NCI-H128 (cell line): ENCODE measurements around the gene MED29.

ENCODE experiments used
- DNase-seq: peaks from one replicate; lab custom pipeline; 2025; ENCODE audit not compliant: unreplicated experiment; lab: John Stamatoyannopoulos, UW

The MED29 gene

DNA sequence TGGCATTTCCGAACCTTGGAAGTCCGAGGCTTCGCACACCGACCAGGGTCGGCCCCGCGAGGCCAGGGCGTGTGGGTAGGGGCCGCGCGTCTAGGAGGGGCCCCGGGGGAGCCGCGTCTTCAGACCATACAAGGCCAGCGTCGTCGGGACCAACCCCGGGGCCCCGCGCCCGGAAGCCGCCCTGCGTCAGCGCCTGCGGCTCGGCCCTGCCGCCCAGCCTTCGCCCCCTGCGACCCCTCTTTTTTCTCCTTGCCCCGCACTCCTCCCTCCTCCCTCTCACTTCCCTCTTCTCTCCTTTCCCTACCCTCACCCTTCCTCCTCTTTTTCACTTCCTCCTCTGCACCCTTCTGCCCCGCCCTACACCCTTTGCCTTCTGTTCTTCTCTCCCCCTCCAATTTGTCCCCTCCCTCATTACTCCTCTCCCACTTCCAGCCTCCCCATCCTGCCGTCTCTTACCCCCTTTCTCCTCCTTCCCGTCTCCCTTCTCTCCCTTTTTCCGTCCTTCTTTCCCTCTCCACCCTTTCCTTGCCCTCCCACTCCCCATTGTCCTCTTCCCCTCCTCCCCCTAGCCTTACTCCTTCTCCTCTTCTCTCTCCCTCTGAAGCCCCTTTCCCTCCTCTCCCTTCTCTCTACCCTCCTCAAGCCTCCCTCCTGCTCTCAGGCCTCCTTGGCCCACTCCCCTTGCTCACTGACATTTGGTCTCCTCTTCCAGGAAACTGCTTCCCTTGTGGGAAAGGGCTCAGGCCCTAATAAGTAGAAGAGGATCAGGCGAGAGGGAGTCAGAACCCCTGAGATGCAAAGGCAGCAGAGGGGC lies 19.0 kb downstream of the MED29 start:
- DNase-seq: peak; percentile 5

- DNase-seq: no peak
These were observed 19.6 kb downstream of the MED29 start for GRCh38 chr19:39410831-39411080.

DNA sequence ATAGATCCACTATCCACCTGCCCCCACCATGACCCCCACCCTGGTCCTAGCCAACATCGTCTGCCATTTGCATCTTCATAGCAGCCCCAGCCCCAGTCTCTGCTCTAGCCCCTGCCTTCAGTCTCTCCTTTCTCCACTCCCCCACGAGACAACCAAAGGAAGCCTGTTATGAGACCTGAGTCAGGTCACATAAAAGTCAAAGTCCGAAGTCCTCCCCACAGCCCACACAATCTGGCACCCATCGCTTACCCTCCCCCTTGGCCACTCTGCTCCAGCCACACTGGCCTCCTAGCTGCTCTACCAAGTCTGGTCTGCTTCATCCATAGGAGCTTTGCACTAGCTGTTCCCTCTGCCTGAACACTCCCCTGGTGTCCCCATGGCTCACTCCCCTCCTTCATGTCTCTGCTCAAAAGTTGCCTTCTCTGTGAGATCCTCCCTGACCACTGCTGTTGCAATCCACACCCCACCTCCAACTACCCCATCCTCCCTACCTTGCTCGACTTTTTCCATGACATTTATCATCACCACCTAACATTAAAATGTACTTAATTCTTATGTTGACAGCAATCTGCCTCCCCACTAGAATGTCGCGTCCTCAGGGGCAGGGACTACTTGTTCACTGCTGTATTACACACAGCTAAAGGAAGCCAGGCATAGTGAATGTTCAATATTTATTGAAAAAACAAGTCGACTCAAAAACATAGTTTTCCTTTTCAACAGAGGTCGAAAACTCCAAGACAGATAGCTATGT lies 20.1 kb downstream of the MED29 start:
- no peak for DNase-seq

DNA sequence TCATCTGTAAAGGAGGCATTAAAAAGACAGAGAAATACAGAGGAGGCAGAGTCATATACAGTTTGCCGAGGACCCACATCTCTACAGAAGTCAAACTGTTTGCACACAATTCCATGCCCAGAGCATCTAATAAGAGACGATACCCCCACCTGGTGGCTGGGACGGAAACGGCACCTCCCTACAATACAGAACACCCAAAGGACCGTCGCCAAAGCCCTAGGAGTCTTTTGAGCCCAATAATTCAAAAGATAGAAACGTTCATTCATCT lies 20.6 kb downstream of the MED29 start:
- DNase-seq: peak; percentile 85

- peak; percentile 98 for DNase-seq
These were observed 21.1 kb downstream of the MED29 start, which contains the start of gene PLEKHG2 for GRCh38 chr19:39412100-39412866. Gene PLEKHG2 (plus strand): TSS chr19:39412669. CDS start chr19:39414087, 1,418 bp downstream.

GRCh38 chr19:39412867-39413271 lies 21.7 kb downstream of the MED29 start:
- DNase-seq: no peak

DNA sequence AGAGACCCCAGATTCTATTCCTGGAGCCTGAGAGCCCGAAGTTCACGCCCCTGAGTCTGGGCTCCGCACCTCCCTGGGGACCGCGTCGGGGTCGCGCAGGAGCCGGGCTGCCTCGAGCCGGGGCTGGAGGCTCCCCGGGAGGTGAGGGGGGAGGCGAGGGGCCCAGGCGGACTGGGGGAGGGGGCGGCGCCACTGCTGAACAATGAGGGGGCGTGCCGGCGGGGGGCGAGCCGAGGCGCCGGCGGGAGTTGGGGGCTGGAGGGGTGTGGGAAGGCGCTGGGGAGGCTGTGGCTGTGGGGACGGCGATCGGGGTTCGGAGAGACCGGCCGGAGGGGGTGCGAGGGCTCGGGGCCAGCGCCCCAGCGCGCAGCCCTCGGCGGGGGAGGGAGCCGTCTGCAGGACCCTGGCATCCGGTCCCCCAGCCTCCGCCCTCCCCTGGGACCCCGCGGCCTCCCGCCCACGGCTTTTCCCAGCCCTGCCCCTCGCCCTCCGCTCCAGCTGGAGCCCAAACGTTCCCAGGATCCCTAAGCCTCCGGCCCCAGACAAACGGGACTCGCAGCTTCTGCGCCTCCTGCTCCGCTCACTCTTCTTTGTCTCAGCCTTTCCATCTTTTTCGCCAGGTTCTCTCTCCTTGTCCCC lies 22.2 kb downstream of the MED29 start:
- peak; percentile 40 for DNase-seq

DNA sequence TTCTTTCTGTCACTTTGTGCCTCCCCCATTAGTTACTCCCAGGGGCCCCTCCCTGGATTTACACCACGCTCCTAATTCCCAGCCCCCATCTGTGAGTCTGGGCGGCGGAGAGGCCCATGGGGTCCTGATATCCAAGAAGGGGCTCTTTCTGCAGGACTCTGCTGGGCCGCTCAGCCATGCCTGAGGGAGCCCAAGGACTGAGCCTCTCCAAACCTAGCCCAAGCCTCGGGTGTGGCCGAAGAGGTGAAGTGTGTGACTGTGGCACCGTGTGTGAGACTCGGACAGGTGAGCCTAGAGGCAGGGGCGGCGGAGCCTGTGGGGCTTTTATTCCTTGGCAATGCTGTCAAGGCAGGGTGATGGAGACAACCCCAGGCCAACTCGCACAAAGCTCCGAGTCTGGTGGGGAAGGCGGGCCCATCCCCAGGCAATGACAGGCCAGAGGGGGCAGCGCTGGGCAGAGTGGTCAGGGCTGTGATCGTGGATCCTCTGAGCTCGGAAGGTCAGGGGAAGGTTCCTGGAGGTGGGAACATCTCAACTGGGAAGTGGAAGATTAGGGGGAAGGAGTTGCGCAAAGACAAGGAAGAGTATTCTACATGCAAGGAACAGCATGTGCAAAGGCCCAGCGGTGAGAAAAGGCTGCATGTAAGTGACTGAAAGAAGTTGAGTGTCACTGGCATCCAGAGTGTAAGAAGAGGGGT lies 22.9 kb downstream of the MED29 start:
- no peak for DNase-seq

- no peak for DNase-seq
These were observed 24.2 kb downstream of the MED29 start for GRCh38 chr19:39415111-39416046.

DNA sequence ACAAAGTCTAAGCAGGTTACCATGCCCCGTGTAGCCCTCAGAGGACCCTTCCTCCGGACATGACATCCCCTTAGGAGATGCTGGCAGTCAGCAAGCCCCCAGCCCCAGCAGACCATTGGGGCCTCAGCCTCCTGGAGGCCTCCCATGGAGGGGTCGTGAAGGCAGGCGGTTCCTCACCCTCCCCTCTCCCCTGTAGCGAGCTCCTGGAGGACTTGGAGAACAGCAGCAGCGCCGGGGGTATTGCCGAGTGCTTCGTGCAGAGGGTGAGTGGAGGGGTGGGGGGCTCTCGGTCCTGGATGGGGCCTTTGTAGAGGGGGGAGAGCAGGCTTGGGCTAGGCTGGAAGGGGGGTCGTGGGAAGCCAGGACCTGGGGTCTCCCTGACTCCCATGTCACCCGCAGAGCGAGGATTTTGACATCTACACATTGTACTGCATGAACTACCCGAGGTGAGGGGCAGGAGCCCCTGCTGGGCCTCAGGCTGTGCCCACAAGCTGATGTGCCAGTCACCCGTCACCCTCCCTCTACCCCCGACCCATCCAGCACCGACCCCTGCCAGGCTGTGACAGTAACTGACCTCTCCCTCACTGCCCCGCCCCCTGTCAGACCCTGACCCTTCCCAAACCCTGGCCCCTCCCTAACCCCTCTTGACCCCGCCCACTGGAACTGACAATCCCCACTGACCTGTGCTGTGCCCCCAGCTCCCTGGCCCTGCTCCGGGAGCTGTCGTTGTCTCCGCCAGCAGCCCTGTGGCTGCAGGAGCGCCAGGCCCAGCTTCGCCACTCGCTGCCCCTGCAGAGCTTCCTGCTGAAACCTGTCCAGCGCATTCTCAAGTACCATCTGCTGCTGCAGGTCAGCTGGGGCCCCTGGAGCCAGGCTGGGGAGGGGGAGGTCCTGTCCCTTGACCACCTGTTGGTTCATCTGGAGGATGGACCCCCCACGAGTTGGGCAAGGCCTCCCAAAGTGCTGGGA lies 25.3 kb downstream of the MED29 start:
- no peak for DNase-seq

- no peak for DNase-seq
These were observed 26.4 kb downstream of the MED29 start for GRCh38 chr19:39417463-39418181.

DNA sequence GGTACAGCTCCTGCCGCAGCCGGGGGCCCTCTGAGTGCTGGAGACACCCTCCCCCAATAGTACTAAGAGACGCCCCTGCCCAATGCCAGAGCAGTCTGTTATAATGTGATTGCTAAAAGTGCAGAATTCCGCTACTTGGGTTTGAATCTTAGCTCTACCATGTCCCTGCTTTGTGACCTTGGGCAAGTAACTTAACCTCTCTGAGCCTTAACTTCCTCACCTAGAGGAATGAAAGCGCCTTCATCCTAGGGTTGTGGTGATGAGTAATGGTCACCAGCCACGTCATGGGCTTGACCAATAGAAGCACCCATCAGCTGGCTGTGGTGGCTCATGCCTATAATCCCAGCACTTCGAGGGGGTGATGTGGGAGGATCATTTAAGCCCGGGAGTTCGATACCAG lies 27.8 kb downstream of the MED29 start:
- DNase-seq: no peak

DNA sequence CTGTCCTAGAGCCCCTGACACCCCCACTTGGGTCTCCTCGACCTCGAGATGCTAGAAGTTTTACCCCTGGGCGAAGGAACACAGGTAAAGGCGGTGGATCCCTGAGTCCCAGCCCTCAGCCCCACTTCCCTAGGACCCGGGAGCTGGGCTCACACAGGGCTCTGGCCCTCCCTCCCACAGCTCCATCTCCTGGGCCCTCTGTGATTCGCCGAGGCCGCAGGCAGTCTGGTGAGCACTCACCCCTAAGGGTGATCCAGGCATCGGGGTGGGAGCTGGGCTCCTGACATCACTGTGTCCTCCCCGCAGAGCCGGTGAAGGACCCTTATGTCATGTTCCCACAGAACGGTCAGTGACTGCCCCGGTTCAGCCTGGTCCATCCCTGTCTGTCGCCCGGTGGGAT lies 29.6 kb downstream of the MED29 start:
- DNase-seq: no peak

DNA sequence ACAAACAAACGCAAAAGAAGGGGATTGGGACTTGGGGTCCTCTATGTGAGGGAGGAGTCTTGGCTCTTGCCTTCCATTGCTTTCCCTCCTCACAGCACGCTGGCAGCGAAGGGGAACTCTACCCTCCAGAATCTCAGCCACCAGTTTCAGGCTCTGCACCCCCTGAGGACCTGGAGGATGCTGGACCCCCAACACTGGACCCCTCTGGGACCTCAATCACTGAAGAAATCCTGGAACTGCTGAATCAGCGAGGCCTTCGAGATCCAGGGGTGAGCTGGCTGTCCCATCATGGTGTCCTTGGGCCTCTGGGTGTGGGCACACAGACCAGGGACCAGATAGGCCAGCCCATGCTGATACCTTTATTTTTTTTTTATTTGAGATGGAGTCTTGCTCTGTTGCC lies 30.8 kb downstream of the MED29 start:
- DNase-seq: no peak

DNA sequence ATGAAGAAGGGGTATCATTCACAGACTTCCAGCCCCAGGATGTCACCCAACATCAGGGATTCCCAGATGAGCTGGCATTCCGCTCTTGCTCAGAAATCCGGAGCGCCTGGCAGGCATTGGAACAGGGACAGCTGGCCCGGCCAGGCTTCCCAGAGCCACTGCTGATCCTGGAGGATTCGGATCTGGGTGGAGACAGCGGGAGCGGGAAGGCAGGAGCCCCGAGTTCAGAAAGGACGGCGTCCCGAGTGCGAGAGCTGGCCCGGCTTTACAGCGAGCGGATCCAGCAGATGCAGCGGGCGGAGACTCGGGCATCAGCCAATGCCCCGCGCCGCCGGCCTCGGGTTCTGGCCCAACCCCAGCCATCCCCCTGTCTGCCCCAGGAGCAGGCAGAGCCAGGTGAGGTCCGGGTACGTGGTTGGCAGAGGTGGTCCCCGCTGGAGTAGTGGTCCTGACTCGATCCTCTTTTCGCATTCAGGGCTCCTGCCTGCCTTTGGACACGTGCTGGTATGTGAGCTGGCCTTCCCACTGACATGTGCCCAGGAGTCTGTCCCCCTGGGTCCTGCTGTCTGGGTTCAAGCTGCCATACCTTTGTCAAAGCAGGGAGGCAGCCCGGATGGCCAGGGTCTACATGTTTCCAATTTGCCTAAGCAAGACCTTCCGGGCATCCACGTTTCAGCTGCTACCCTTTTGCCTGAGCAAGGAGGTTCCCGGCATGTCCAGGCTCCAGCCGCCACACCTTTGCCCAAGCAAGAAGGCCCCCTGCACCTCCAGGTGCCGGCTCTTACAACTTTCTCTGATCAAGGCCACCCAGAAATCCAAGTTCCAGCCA lies 32.3 kb downstream of the MED29 start:
- no peak for DNase-seq

DNA sequence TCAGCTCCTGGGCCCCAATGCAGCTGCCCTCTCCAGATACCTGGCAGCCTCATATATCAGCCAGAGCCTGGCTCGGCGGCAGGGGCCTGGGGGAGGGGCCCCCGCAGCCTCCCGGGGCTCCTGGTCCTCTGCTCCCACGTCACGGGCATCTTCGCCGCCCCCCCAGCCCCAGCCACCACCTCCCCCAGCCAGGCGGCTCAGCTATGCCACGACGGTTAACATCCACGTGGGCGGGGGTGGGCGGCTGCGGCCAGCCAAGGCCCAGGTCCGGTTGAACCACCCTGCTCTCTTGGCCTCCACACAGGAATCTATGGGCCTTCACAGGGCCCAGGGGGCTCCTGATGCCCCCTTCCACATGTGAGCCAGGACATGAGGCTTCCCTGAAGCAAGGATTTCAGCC lies 33.8 kb downstream of the MED29 start:
- no peak for DNase-seq

DNA sequence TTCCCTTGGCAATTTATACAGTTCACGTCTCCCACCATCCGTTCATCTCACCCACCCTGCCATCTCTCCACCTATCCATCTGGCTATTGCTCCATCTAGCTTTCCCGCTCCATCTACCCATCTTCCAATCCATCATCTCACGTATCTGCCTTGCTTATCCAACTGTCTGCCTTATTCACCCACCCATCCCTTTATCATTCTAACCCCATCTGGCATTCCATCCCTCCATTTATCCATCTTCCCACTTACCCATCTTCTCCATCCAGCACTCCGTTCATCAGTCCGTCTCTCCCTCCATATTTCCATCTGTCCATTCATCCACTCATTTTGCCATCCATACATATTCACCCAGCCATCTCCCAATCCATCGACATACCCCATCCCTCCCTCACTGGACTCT lies 34.6 kb downstream of the MED29 start:
- DNase-seq: no peak
